IPS-18a (cell line): ENCODE measurements around the gene TMCC1.
"Not testable (repeated sequence)": the region's sequence is repeated elsewhere in the genome, so short reads cannot be mapped to it uniquely, and the experiment has no call there.

ENCODE experiments used
- H3K27ac ChIP-seq: one replicate; pipeline ENCODE4 v1.5.1; 2013; ENCODE audit warnings: low read length
- H3K27me3 ChIP-seq: one replicate; pipeline ENCODE4 v1.6.1; 2013; ENCODE audit warnings: mild to moderate bottlenecking, low read length; ENCODE audit not compliant: control insufficient read depth, insufficient read depth
- H3K36me3 ChIP-seq: one replicate; pipeline ENCODE4 v1.6.1; 2013; ENCODE audit warnings: low read depth, low read length; ENCODE audit not compliant: control insufficient read depth
- H3K4me1 ChIP-seq: one replicate; pipeline ENCODE4 v1.6.1; 2013; ENCODE audit warnings: low read depth, low read length; ENCODE audit not compliant: control insufficient read depth
- H3K4me3 ChIP-seq: one replicate; pipeline ENCODE4 v1.5.1; 2013; ENCODE audit warnings: low read length
- H3K9ac ChIP-seq: one replicate; pipeline ENCODE4 v1.6.1; 2013; ENCODE audit warnings: mild to moderate bottlenecking, low read length, moderate library complexity
- H3K9me3 ChIP-seq: one replicate; pipeline ENCODE4 v1.6.1; 2013; ENCODE audit warnings: low read depth, low read length; ENCODE audit not compliant: control insufficient read depth

The TMCC1 gene

GRCh38 chr3:129656659-129657247, 236.8 kb downstream of the TMCC1 start:
- Histone ChIP-seq H3K9me3 (no peaks in the 10 kb centered on the region), H3K4me1 (peaks cover 12% of the 10 kb centered on the region), H3K36me3 (peaks cover 8% of the 10 kb centered on the region), H3K4me3 (no peak overlapping the region), H3K27ac (no peak overlapping the region), H3K9ac (no peak overlapping the region), H3K27me3 (no peaks in the 10 kb centered on the region)

- Histone ChIP-seq H3K36me3 (peaks cover 8% of the 10 kb centered on the region), H3K27me3 (no peaks in the 10 kb centered on the region), H3K27ac (no peak overlapping the region), H3K4me1 (peaks cover 24% of the 10 kb centered on the region), H3K4me3 (no peak overlapping the region), H3K9ac (no peak overlapping the region), H3K9me3 (no peaks in the 10 kb centered on the region)
Observed at GRCh38 chr3:129655291-129655700, 238.2 kb downstream of the TMCC1 start.

DNA sequence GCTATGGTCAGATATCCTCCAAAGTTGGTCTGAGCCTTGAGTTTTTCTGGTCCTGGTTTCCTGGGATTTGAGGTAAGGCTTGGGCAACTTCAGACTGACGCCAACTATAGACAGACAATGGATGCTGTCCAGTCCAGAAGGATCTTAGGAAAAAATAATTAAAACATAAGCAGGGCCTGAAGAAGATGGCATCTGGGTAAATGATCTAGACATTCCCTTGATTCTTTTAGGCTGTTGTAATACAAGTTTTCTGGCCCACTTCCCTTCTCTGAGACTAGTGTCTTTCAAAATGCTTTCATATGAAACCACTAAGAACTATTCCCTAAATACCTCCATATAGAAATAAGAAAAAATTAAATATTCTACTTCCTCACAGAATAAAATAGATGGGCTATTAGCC, 239.4 kb downstream of the TMCC1 start:
- no peak overlapping the region for H3K4me3 ChIP-seq
- H3K9me3 ChIP-seq: no peaks in the 10 kb centered on the region
- H3K9ac ChIP-seq: no peak overlapping the region
- peaks cover 27% of the 10 kb centered on the region for H3K4me1 ChIP-seq
- peaks cover 8% of the 10 kb centered on the region for H3K36me3 ChIP-seq
- H3K27ac ChIP-seq: no peak overlapping the region
- H3K27me3 ChIP-seq: no peaks in the 10 kb centered on the region

DNA sequence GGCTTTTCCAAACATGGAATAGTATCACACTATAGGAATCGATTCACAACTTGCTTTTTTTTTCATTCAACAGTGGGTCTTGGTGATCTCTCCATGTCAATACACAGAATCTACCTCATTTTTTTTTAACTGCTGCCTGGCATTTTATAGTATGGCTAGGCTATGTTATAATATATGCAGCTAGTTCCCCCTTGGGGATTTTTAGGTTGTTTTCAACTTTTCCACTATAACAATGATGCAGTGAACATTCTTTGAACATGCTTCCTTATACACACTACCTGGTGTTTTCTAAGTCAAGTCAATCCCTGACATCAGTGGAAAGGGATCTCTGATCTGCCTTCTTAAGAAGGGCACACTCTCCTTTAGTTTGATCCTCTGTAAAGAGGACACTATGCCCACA, 240.5 kb downstream of the TMCC1 start:
- Histone ChIP-seq H3K9me3 (no peaks in the 10 kb centered on the region), H3K27ac (no peak overlapping the region), H3K4me1 (peaks cover 27% of the 10 kb centered on the region), H3K36me3 (peaks cover 8% of the 10 kb centered on the region), H3K9ac (no peak overlapping the region), H3K4me3 (no peak overlapping the region), H3K27me3 (no peaks in the 10 kb centered on the region)

DNA sequence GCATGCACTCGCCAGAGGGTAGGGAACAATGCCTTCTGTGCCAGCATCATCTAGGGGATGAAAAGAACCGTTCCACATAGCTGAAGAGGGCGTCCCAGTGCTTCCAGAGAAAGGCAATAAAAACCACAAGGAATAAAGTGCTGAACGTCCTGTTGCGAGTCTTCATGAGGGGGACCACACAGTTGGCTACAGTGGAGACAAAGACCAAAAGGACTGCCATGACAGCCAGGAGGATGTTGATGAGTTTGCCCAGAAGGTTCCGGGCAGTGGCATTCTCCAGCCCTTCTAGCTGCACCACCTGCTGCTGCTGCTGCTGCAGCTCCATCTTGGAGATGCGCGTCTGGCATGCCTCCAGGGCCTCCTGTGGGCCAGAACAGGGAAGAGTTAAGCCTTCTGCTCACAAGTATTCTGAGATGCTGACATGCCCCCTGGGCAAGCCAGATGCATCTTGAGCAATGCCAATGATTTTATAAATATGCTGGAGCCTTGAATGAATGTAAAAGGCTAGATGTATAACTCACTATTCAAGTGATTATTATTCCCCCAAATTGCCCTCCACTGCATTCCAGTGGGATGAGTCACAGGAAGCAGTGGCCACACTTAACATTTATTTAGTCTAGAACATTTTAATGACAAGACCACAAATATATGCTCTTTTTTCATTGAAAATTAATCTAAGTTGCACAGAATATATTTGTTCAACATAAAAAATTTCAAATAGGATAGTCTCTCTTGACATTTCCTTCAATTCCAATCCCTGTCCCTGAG, 241.9 kb downstream of the TMCC1 start:
- H3K36me3 ChIP-seq: peaks cover 8% of the 10 kb centered on the region
- no peak overlapping the region for H3K27ac ChIP-seq
- H3K4me3 ChIP-seq: no peak overlapping the region
- H3K9ac ChIP-seq: no peak overlapping the region
- H3K27me3 ChIP-seq: no peaks in the 10 kb centered on the region
- H3K9me3 ChIP-seq: no peaks in the 10 kb centered on the region
- peaks cover 22% of the 10 kb centered on the region for H3K4me1 ChIP-seq

DNA sequence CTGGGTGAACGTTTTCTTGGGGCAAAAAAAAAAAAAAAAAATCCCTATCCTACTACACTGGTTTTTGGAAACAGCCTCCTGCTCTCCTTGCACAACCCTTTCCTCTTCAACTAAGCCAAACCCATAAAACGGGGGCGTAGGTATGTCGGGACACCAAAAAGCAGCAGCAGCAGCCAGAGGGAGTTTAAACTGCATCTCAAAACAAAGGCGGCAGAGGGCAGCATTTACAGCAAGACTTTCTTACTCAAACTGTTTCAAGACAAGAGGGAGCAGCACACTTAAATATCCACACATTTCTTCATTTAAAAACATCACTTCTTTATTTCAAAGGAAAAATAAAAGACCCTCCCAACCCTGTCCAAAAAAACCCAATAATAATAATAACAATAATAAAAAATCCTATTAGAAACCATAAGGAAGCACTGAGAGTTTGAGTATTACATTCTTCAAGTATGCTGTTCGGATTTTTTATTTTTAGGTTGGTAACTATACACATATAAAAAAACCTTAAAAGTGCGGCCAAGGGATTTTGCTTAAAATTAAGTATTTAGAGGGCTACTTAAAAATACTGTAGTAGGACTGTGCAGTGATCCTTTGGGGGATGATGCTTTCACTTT, 243.1 kb downstream of the TMCC1 start:
- H3K4me1 ChIP-seq: peaks cover 21% of the 10 kb centered on the region
- no peak overlapping the region for H3K27ac ChIP-seq
- no peaks in the 10 kb centered on the region for H3K27me3 ChIP-seq
- no peaks in the 10 kb centered on the region for H3K9me3 ChIP-seq
- H3K9ac ChIP-seq: no peak overlapping the region
- no peak overlapping the region for H3K4me3 ChIP-seq
- H3K36me3 ChIP-seq: peaks cover 8% of the 10 kb centered on the region

- H3K36me3 ChIP-seq: no peaks in the 10 kb centered on the region
- H3K27ac ChIP-seq: no peak overlapping the region
- no peaks in the 10 kb centered on the region for H3K27me3 ChIP-seq
- no peaks in the 10 kb centered on the region for H3K9me3 ChIP-seq
- H3K4me3 ChIP-seq: no peak overlapping the region
- no peak overlapping the region for H3K9ac ChIP-seq
- peaks cover 21% of the 10 kb centered on the region for H3K4me1 ChIP-seq
Observed at GRCh38 chr3:129648391-129648790, 245.1 kb downstream of the TMCC1 start.

- Histone ChIP-seq H3K27me3 (no peaks in the 10 kb centered on the region), H3K9ac (no peak overlapping the region), H3K27ac (no peak overlapping the region), H3K4me3 (no peak overlapping the region), H3K9me3 (no peaks in the 10 kb centered on the region), H3K4me1 (peaks cover 8% of the 10 kb centered on the region), H3K36me3 (no peaks in the 10 kb centered on the region)
Observed at GRCh38 chr3:129645286-129645685, 248.2 kb downstream of the TMCC1 start.

DNA sequence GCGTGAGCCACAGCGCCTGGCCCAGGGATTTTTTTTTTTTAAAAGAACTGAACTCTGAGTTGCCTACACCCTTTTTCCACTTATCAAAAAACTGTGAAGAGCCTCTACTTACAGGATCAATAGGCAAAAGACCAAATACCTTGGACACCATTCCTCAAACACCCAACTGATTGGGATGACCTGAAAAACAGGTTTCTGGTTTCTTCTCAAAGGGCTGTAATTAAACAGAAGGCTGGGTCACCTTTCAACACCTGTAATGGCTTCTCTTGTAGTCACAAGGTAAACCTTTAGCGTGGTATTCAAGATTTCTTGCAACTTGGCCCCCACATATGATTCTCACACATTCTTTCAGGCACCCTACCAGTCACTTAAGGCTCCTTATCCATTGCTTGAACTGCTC, 248.7 kb downstream of the TMCC1 start:
- Histone ChIP-seq H3K27ac (no peak overlapping the region), H3K4me1 (peaks cover 5% of the 10 kb centered on the region), H3K4me3 (no peak overlapping the region), H3K9ac (no peak overlapping the region), H3K9me3 (no peaks in the 10 kb centered on the region), H3K27me3 (no peaks in the 10 kb centered on the region), H3K36me3 (no peaks in the 10 kb centered on the region)

DNA sequence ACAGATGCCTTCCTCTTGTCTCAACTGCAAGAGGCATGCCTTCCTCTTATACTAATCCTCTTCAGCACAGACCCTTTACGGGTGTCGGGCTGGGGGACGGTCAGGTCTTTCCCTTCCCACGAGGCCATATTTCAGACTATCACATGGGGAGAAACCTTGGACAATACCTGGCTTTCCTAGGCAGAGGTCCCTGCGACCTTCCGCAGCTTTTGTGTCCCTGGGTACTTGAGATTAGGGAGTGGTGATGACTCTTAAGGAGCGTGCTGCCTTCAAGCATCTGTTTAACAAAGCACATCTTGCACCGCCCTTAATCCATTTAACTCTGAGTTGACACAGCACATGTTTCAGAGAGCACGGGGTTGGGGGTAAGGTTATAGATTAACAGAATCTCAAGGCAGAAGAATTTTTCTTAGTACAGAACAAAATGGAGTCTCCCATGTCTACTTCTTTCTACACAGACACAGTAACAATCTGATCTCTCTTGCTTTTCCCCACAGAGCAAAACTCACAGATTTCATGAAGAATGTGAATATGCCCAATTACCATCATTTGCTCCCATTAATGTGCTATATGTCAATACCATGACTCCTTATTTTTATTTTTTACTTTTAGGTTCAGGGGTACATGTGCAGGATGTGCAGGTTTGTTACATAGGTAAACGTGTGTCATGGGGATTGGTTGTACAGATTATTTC, 251.8 kb downstream of the TMCC1 start:
- H3K9ac ChIP-seq, H3K27me3 ChIP-seq, H3K4me3 ChIP-seq, H3K27ac ChIP-seq, H3K9me3 ChIP-seq, H3K4me1 ChIP-seq, H3K36me3 ChIP-seq: not testable (repeated sequence)

- not testable (repeated sequence) for H3K4me3 ChIP-seq, H3K4me1 ChIP-seq, H3K27ac ChIP-seq, H3K9ac ChIP-seq, H3K9me3 ChIP-seq, H3K27me3 ChIP-seq, H3K36me3 ChIP-seq
Observed at GRCh38 chr3:129640985-129641384, 252.5 kb downstream of the TMCC1 start.
